ENCODE results near the gene COMMD7. TPM values are rescaled to one million over a fixed set of nuclear protein-coding genes. Genes with fewer than 3 reads are reported as not detected.

Gene COMMD7
- total RNA-seq, 1 donor from 2014 or later = 23.2 TPM

DNA sequence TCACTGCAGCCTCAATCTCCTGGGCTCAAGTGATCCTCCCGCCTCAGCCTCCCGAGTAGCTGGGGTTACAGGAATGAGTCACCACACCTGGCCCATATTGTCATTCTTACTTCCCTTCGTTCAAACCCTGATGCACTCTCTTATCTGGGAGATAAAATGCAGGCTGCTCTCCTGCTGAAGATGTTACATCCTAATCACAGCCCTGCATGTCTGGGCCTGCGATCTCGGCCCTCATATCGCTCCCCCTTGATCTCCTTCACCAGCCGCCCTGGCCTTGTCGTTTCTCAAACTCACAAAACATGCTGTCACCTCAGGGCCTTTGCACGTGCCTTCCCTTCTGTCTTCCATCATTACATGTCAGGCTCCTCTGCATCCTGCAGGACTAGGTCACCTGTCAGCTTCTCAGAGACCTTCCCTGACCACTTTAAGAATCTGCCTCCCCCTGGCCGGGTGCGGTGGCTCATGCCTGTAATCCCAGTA lies 60.7 kb downstream of the COMMD7 start:
- DNase-seq (ENCODE audit: low spot score in 2 of 2) (no peak), FAIRE-seq (no peak)

DNA sequence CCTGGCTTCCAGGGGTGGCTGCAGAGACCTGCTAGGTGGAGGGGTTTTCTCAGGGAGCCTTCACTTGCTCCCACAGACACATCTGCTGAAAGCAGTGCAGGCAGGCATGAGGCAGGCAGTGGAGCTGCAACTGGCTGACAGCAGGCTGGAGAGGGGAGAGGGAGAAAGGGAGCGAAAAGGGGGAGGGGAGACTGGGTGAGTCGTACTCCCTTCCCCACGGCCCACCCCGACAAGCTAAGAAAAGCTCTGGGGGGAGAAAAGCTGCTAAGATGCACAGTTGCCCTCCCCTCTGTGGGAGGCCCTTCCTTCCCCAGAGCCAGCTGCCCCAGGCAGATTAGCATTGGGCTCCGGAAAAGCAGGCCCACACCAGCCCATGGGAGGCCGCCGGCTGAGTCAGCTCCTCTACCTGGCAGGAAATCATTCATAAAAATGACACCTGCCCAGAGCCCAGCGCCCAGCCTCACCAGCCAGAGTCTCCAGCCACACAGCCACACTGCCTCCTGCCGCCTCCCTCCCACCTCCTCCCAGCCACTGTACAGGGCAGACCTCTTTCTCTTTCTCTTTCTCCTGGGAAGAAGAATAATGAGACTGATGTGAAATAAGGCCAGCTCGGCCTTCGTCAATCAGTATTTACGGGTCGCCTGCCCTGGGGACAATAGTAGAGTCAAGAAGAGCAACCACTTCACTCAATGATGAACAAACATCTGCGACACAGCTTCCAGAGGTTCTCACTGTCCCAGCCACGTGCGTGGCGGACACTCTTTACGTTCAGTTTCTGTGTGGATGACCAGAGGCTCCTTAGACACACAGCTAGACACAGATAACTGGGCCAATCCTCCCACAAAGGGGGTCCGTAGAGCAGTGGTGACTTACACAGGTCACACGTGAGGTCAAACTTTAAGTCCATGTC lies 61.8 kb downstream of the COMMD7 start:
- FAIRE-seq (no peak), DNase-seq (ENCODE audit: low spot score in 2 of 2) (no peak)

DNA sequence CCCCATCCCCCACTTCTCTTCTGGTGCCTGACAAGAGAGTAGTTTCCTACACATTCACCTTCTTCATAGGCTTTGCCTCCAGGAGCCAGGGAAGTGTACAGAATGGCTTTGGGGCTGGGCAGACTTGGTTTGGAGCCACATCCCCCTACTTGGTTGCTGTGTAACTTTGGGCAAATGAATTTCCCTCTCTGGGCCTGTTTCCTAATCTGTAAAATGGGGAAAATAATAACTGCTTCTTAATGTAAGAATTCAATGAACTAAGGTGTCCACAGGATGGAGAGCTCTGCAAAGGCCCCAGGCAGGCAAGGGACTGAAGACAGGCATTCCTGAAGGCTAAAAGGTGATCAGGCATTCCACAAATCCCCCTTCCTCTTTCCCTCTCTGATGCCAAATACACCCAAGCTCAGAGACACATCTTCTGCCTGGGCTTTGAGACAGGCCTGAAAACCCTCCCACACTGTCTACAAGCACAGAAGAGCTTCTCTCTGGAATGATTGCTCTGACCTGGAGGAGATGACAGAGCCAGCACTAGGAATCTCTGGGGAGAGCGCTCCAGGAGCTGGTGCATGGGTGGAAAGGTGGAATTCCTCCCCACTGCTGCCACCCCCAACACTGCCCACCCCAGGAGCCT lies 62.6 kb downstream of the COMMD7 start:
- no peak for DNase-seq (ENCODE audit: low spot score in 2 of 2)
- no peak for FAIRE-seq

- DNase-seq (ENCODE audit: low spot score in 2 of 2) = no peak
- no peak for FAIRE-seq
Observed at GRCh38 chr20:32678948-32679347, 64.3 kb downstream of the COMMD7 start.

DNA sequence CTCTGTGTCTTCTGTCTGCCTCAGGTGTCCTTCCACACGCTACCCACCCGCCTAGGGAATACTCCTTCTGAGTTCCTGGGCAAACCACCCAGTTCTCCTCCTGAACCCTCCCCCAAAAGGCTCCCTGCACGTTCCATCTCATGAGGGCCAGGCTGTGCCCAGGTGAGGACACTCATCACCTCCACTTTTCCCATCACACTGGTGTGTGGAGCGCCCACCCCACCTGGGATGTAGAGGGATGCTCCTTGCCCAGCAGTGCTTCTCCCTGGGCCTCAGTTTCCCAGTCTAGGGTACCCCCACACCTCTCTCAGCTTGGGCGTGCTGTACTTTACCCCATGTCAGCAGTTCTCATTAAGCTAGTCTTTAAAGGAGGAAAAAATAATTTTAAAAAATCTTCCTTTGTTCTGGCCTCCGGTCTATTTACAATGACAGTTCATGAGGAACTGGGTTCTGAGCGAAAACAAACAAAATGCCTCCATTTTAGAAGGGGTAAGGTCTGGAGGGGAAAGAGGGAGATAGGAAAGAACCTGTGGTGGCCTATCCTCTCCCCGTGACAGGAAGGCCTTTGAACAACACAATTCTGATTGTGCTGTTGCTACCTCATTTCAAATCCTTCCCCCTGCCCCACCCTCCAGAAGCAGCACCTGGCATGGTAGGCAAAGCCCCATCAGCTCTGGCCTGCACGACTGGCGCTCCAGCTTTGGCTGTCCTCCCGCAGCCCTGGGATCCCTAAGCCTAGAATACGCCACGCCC lies 67.9 kb downstream of the COMMD7 start:
- FAIRE-seq (no peak), DNase-seq (ENCODE audit: low spot score in 2 of 2) (no peak)

DNA sequence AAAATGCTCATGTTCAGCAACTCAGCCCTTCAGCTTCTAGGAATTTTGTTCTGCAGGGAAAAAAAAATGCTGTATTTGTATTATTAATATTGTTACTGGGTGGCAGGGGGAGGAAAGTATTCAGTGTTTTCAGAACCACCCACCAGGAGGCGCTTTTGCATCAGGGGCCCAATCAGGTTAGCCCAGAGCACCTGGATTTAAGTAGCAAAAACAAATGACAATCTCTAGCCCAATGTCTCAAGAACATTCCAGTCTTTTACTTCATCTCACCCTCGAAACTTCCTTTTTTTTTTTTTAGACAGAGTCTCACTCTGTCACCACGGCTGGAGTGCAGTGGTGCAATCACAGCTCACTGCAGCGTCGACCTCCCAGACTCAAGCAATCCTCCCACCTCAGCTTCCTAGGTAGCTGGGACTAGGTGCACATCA lies 68.9 kb downstream of the COMMD7 start:
- DNase-seq (ENCODE audit: low spot score in 2 of 2) = no peak
- no peak for FAIRE-seq

GRCh38 chr20:32672982-32673851 lies 70.0 kb downstream of the COMMD7 start:
- no peak for DNase-seq (ENCODE audit: low spot score in 2 of 2)
- FAIRE-seq = no peak

- DNase-seq (ENCODE audit: low spot score in 2 of 2) (no peak), FAIRE-seq (no peak)
Observed at GRCh38 chr20:32672394-32672981, 70.8 kb downstream of the COMMD7 start.

DNA sequence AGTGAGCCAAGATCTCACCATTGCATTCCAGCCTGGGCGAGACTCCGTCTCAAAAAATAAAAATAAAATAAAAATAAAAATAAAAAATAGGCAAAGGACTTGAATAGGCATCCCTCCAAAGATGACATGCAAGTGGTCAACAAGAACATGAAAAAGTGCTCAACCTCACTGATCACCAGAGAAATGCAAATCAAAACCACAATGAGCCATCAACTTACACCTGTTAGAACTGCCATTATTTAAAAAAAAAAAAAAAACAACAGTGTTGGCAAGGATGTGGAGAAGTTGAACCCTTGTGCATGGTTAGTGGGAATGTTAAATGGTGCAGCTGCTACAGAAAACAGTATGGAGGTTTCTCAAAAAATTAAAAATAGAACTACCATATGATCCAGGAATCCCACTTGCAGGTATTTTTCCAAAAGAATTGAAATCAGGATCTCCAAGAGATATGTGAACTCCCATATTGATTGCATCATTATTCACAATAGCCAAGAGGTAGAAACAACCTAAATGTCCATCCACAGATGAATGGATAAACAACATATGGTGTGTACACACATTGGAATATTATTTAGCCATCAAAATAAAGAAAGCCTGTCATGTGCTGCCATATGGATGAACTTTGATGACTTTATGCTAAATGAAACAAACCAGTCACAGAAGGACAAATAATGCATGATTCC lies 72.4 kb downstream of the COMMD7 start:
- no peak for FAIRE-seq

DNA sequence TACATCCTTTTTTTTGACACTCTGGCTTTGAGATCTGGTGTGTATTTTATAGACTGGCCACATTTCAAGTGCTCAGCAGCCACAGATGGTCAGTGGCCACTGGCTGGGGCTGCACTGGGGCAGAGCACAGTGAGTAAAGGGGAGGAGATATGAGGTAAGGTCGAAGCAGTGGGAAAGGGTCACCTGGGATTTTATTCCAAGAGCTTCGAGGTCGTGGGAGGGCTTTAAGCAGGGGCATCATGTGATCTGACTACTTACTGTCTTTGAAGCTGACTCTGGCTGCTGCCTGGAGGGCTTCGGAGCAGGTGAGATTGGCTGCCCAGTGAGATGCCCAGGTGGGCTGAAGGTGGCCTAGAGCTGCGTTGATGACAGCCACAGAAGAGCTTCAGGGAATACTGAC lies 76.2 kb downstream of the COMMD7 start:
- DNase-seq (ENCODE audit: low spot score in 2 of 2) (no peak), FAIRE-seq (no peak)

More for the DNA sequence above, 72.4 kb downstream of the COMMD7 start:
- DNase-seq (ENCODE audit: low spot score in 2 of 2) = no peak

DNA sequence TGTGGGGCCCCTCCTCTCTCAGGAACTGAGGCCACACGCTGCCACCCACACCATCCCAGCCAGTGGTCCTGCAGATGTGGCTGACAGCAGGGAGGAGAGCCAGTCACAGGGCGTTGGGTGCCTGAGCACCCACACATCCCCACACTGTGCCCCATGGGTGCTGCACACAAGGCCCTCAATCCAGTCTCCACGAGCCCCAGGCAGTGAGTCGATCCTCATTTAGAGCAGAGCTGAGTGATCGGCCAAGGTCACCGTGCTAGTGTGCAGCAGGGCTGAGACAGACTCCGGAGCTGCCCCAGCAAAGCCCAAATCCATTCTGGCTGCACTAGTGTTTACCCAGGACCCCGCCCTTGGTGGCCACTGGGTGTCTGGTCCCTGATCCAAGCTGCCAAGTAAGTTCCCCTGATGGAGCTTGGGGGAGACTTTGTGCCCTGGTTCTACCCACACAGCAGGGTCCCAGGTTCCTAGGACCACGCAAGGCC lies 78.5 kb downstream of the COMMD7 start:
- DNase-seq (ENCODE audit: low spot score in 2 of 2) = no peak
- FAIRE-seq = no peak

GRCh38 chr20:32664012-32664677 lies 79.1 kb downstream of the COMMD7 start:
- DNase-seq (ENCODE audit: low spot score in 2 of 2) = no peak
- no peak for FAIRE-seq

DNA sequence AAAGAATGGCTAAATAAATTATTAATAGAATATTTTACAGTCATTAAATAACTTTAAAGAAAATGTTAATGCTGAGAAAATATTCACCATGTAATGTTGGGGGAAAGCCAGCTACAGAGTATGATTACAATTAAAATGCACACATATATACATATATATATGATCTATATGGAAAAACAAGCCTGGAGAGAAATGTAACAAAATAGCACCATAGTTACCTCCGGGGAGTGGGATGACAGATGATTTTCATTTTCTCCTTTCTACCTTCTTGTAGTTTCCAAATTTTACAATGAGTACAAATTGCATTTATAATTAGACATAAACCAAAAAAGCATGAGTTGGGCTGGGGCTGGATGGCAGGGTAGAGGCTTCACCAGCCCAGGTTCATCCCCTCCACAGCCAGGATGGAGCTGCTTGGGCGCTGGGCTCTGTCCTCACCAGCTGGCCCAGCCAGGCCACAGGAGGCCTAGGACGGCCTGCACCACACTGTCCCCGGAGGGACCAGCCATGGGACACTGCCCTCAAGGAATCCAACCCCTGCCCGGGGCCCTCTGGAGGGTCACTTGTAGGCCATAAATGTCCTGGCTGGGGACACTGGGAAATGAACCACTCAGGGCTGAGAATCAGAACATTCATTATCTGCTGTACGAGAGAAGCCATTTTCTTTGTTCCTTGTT lies 79.8 kb downstream of the COMMD7 start:
- no peak for FAIRE-seq

GRCh38 chr20:32661820-32662528 lies 81.3 kb downstream of the COMMD7 start:
- DNase-seq (ENCODE audit: low spot score in 2 of 2) = no peak
- no peak for FAIRE-seq

More for the DNA sequence above, 79.8 kb downstream of the COMMD7 start:
- DNase-seq (ENCODE audit: low spot score in 2 of 2) = no peak

- no peak for FAIRE-seq
- DNase-seq (ENCODE audit: low spot score in 2 of 2) = no peak
Observed at GRCh38 chr20:32660661-32661060, 82.6 kb downstream of the COMMD7 start.

- no peak for DNase-seq (ENCODE audit: low spot score in 2 of 2)
- no peak for FAIRE-seq
Observed at GRCh38 chr20:32656827-32657226, 86.4 kb downstream of the COMMD7 start.

- DNase-seq (ENCODE audit: low spot score in 2 of 2) (no peak), FAIRE-seq (no peak)
Observed at GRCh38 chr20:32655903-32656512, 87.3 kb downstream of the COMMD7 start.

All from frontal cortex (tissue), 4 donors.